Neural cell (in vitro differentiated cells): ENCODE results near the gene HEPACAM.

Experiments used
- EP300 ChIP-seq: fragments of 450-650 bp; conservative IDR thresholded peaks from 2 replicates; pipeline ENCODE4 v1.6.1; 2014; ENCODE audit warnings: antibody characterized with exemption, mild to moderate bottlenecking, moderate library complexity; ENCODE audit not compliant: poor library complexity, severe bottlenecking
- POLR2AphosphoS5 ChIP-seq: IDR thresholded peaks from 2 replicates; pipeline ENCODE4 v1.6.1; 2012
- RAD21 ChIP-seq: fragments of 450-650 bp; conservative IDR thresholded peaks from 2 replicates; pipeline ENCODE4 v1.6.1; 2014; ENCODE audit warnings: antibody characterized with exemption, mild to moderate bottlenecking, moderate library complexity
- SMC3 ChIP-seq: fragments of 450-650 bp; conservative IDR thresholded peaks from 2 replicates; pipeline ENCODE4 v1.6.1; 2014; ENCODE audit warnings: antibody characterized with exemption, mild to moderate bottlenecking, moderate library complexity; ENCODE audit not compliant: poor library complexity
- TF ChIP-seq, protein P1 (sequence below): fragments of 450-650 bp; IDR thresholded peaks from 2 replicates; pipeline ENCODE4 v1.5.1; 2014; ENCODE audit warnings: antibody characterized with exemption, mild to moderate bottlenecking, moderate library complexity; ENCODE audit not compliant: poor library complexity, severe bottlenecking

GRCh38 chr11:124938206-124938765, 2.4 kb upstream of the HEPACAM start:
- TF ChIP-seq, protein P1, sequence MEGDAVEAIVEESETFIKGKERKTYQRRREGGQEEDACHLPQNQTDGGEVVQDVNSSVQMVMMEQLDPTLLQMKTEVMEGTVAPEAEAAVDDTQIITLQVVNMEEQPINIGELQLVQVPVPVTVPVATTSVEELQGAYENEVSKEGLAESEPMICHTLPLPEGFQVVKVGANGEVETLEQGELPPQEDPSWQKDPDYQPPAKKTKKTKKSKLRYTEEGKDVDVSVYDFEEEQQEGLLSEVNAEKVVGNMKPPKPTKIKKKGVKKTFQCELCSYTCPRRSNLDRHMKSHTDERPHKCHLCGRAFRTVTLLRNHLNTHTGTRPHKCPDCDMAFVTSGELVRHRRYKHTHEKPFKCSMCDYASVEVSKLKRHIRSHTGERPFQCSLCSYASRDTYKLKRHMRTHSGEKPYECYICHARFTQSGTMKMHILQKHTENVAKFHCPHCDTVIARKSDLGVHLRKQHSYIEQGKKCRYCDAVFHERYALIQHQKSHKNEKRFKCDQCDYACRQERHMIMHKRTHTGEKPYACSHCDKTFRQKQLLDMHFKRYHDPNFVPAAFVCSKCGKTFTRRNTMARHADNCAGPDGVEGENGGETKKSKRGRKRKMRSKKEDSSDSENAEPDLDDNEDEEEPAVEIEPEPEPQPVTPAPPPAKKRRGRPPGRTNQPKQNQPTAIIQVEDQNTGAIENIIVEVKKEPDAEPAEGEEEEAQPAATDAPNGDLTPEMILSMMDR = no peak
- TF ChIP-seq EP300 (no peak), SMC3 (no peak), RAD21 (no peak), POLR2AphosphoS5 (no peak)
